ENCODE measurements around the gene FIBCD1.
"Not testable (repeated sequence)": the region's sequence is repeated elsewhere in the genome, so short reads cannot be mapped to it uniquely, and the experiment has no call there.

FIBCD1 gene

DNA sequence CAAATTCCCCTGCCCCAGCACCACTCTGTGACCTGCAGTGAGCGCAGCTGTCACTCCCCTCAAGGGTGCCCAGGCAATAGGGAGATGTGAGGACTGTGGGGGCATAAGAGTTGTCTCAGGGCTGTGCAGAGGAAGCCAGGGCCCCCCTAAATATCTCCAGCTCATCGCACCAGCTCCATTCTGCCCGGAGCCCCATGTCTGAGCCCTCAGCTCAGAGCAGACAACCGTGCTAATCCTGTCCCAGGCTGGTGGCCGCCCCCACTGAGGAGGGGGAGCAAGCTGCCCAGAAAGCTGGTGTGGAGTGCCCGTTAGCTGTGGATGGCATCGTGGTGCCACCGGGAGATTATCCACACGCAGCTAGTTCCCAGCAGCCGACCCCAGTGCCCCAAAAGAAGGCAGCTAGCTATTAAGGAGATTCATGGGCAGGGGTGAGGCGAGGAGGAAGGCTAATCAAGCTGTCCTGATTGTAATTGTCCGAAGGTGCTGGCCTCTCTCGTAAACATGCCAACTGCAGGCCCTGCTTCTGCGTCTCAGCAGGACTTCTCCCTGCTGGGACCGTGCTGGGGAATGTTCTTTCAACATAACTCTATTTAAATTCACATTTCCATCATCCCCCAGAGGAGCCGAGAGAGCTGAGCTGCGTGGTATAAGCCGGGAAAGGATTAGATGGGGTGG, 17.0 kb upstream of the FIBCD1 start:
- no peak overlapping the region for H3K4me3 ChIP-seq (ENCODE audit: low read depth in 1 of 5, low read length in 5 of 5)
- H3K9ac ChIP-seq (ENCODE audit: low read length in 5 of 5), result no peak overlapping the region
- no peaks in the 10 kb centered on the region for H3K9me3 ChIP-seq (ENCODE audit: control insufficient read depth in 5 of 5, low read length in 5 of 5)
- H3K27ac ChIP-seq (ENCODE audit: low read depth, low read length), result no peak overlapping the region
- H3K27me3 ChIP-seq (ENCODE audit: control insufficient read depth in 5 of 5, insufficient read depth in 4 of 5, low read length in 5 of 5), result peaks cover 13 to 23% (median 22%) of the 10 kb centered on the region in 5 donors
- no peaks in the 10 kb centered on the region for H3K4me1 ChIP-seq (ENCODE audit: control insufficient read depth in 5 of 5, insufficient read depth in 5 of 5, low read length in 5 of 5)
- H3K36me3 ChIP-seq (ENCODE audit: control insufficient read depth in 5 of 5, insufficient read depth in 5 of 5, low read length in 5 of 5), result no peaks in the 10 kb centered on the region

DNA sequence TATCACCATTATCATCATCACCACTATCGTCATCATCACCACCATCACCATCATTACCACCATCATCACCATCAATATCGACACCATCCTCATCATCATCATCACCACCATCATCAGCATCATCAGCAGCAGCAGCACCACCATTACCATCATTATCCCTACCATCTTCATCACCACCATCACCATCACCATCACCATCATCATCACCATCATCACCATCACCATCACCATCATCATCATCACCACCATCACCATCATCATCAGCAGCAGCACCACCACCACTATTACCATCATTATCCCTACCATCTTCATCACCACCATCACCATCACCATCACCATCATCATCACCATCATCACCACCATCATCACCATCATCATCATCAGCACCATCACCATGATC, 15.9 kb upstream of the FIBCD1 start:
- H3K9me3 ChIP-seq (ENCODE audit: control insufficient read depth in 5 of 5, low read length in 5 of 5); H3K4me3 ChIP-seq (ENCODE audit: low read depth in 1 of 5, low read length in 5 of 5); H3K27ac ChIP-seq (ENCODE audit: low read depth, low read length); H3K4me1 ChIP-seq (ENCODE audit: control insufficient read depth in 5 of 5, insufficient read depth in 5 of 5, low read length in 5 of 5); H3K36me3 ChIP-seq (ENCODE audit: control insufficient read depth in 5 of 5, insufficient read depth in 5 of 5, low read length in 5 of 5); H3K9ac ChIP-seq (ENCODE audit: low read length in 5 of 5): not testable (repeated sequence)
- peaks cover 16 to 29% (median 23%) of the 10 kb centered on the region in 5 donors for H3K27me3 ChIP-seq (ENCODE audit: control insufficient read depth in 5 of 5, insufficient read depth in 4 of 5, low read length in 5 of 5)

DNA sequence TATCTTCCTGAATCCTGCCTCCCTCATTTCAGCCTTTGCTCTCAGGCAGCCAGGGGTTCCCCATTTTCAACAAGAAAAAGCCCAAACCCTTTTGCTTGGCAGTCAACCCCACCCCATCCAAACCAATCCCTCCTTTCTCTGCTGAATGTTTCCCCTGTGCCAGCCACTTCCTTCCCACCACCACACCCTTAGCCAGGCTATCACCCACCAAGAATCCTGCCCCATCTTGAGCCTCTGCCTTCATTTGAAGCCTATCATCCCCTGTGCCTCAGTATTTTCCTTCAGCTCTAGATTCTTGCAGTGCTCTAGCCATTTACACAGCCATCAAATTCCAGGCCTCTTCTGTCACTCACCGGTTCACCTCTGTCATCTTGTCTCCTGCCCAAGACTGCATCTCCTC, 15.3 kb upstream of the FIBCD1 start:
- H3K27ac ChIP-seq (ENCODE audit: low read depth, low read length), result no peak overlapping the region
- no peak overlapping the region for H3K9ac ChIP-seq (ENCODE audit: low read length in 5 of 5)
- H3K4me1 ChIP-seq (ENCODE audit: control insufficient read depth in 5 of 5, insufficient read depth in 5 of 5, low read length in 5 of 5), result no peaks in the 10 kb centered on the region
- H3K9me3 ChIP-seq (ENCODE audit: control insufficient read depth in 5 of 5, low read length in 5 of 5), result peaks cover 5 to 9% (median 6%) of the 10 kb centered on the region in 5 donors
- peaks cover 16 to 34% (median 29%) of the 10 kb centered on the region in 5 donors for H3K27me3 ChIP-seq (ENCODE audit: control insufficient read depth in 5 of 5, insufficient read depth in 4 of 5, low read length in 5 of 5)
- H3K36me3 ChIP-seq (ENCODE audit: control insufficient read depth in 5 of 5, insufficient read depth in 5 of 5, low read length in 5 of 5), result no peaks in the 10 kb centered on the region
- no peak overlapping the region for H3K4me3 ChIP-seq (ENCODE audit: low read depth in 1 of 5, low read length in 5 of 5)

- Histone ChIP-seq H3K9ac (ENCODE audit: low read length in 5 of 5) (no peak overlapping the region), H3K27ac (ENCODE audit: low read depth, low read length) (no peak overlapping the region), H3K4me3 (ENCODE audit: low read depth in 1 of 5, low read length in 5 of 5) (no peak overlapping the region), H3K9me3 (ENCODE audit: control insufficient read depth in 5 of 5, low read length in 5 of 5) (peaks cover 5 to 9% (median 6%) of the 10 kb centered on the region in 5 donors), H3K27me3 (ENCODE audit: control insufficient read depth in 5 of 5, insufficient read depth in 4 of 5, low read length in 5 of 5) (peaks cover 11 to 43% (median 28%) of the 10 kb centered on the region in 5 donors), H3K4me1 (ENCODE audit: control insufficient read depth in 5 of 5, insufficient read depth in 5 of 5, low read length in 5 of 5) (no peaks in the 10 kb centered on the region), H3K36me3 (ENCODE audit: control insufficient read depth in 5 of 5, insufficient read depth in 5 of 5, low read length in 5 of 5) (no peaks in the 10 kb centered on the region)
These were observed 13.2 kb upstream of the FIBCD1 start for GRCh38 chr9:130952065-130952762.

DNA sequence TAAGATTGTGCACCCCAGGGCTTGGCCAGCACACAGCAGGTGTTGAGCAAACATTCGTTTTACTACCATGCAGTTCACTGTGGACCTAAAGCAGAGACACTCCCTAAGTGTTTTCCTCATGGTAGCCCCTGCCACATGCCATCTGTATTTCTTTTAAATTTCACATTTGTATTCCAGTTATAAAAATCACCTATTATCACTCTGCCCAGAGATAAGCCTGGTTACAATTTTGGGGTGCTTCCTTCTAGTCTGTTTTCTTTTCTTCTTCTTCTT, 10.9 kb upstream of the FIBCD1 start:
- peaks cover 4 to 31% (median 18%) of the 10 kb centered on the region in 5 donors for H3K27me3 ChIP-seq (ENCODE audit: control insufficient read depth in 5 of 5, insufficient read depth in 4 of 5, low read length in 5 of 5)
- H3K36me3 ChIP-seq (ENCODE audit: control insufficient read depth in 5 of 5, insufficient read depth in 5 of 5, low read length in 5 of 5), result no peaks in the 10 kb centered on the region

DNA sequence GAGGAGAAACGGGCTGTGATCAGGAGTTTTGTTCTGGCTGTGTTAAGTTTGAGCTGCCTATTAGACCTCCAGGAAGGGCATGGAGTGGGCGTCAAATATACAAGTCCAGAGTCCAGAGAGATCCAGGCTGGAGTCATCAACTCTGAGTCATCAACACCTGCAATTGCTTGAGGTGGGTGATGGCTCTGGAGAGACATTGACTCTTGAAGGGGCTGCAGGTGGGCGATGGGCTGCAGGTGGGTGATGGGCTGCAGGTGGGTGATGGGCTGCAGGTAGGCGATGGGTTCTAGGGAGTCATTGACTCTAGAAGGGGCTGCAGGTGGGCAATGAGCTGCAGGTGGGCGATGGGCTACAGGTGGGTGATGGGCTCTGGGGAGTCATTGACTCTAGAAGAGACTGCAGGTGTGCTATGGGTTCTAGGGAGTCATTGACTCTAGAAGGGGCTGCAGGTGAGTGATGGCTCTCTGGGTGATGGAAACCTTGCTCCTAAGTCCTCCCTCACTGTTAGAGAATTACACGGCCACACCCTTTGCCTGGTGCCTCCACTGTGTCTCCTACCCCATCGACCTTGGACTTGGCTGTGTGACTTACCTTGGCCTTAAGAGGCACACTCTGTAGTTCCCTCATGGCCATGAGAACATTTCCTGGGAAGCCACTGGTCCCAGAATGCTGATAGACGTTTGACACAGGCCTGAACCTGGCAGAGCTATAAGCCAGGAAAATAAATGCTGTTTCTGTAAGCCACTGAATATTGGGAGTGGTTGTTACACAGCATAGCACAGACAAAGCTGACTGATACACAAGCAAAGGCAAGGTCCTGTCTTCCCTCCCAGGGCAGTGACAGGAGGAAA, 10.4 kb upstream of the FIBCD1 start:
- peaks cover 4 to 31% (median 18%) of the 10 kb centered on the region in 5 donors for H3K27me3 ChIP-seq (ENCODE audit: control insufficient read depth in 5 of 5, insufficient read depth in 4 of 5, low read length in 5 of 5)
- H3K4me1 ChIP-seq (ENCODE audit: control insufficient read depth in 5 of 5, insufficient read depth in 5 of 5, low read length in 5 of 5), result no peaks in the 10 kb centered on the region
- H3K9me3 ChIP-seq (ENCODE audit: control insufficient read depth in 5 of 5, low read length in 5 of 5), result peaks cover 5 to 9% (median 6%) of the 10 kb centered on the region in 5 donors
- no peaks in the 10 kb centered on the region for H3K36me3 ChIP-seq (ENCODE audit: control insufficient read depth in 5 of 5, insufficient read depth in 5 of 5, low read length in 5 of 5)
- no peak overlapping the region for H3K27ac ChIP-seq (ENCODE audit: low read depth, low read length)
- H3K9ac ChIP-seq (ENCODE audit: low read length in 5 of 5), result no peak overlapping the region
- no peak overlapping the region for H3K4me3 ChIP-seq (ENCODE audit: low read depth in 1 of 5, low read length in 5 of 5)

More for the DNA sequence above, 10.9 kb upstream of the FIBCD1 start:
- Histone ChIP-seq H3K9me3 (ENCODE audit: control insufficient read depth in 5 of 5, low read length in 5 of 5) (peaks cover 5 to 9% (median 6%) of the 10 kb centered on the region in 5 donors), H3K4me1 (ENCODE audit: control insufficient read depth in 5 of 5, insufficient read depth in 5 of 5, low read length in 5 of 5) (no peaks in the 10 kb centered on the region), H3K9ac (ENCODE audit: low read length in 5 of 5) (no peak overlapping the region), H3K27ac (ENCODE audit: low read depth, low read length) (no peak overlapping the region), H3K4me3 (ENCODE audit: low read depth in 1 of 5, low read length in 5 of 5) (no peak overlapping the region)

- no peak overlapping the region for H3K9ac ChIP-seq (ENCODE audit: low read length in 5 of 5)
- H3K27me3 ChIP-seq (ENCODE audit: control insufficient read depth in 5 of 5, insufficient read depth in 4 of 5, low read length in 5 of 5), result peaks cover 6 to 33% (median 21%) of the 10 kb centered on the region in 5 donors
These were observed 9.2 kb upstream of the FIBCD1 start for GRCh38 chr9:130948266-130948665.

DNA sequence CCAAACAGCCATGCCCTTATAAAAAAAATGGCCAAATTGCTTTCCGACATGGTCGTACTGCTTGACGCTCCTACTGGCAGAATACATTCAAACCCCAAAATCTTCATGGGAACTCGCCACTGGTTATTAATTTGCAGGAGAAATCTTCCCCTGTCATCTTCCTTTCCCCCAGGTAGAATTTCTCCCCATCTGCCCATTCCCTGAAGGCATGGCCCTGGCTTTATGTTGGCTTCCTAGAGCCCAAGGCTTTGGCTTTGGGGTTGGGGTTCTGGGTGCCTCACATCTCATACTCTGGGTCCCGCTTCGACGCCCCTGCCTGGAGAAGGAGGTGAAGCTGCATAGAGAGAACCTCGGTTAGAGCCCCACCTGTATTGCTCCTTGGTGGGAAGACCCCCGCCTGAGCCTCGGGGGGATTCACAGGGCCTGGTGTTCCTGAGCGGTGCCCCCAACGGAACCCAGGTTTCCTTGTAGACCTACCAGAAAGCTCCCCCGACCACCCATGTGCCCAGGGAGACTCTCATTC, 8.6 kb upstream of the FIBCD1 start:
- H3K4me1 ChIP-seq (ENCODE audit: control insufficient read depth in 5 of 5, insufficient read depth in 5 of 5, low read length in 5 of 5), result no peaks in the 10 kb centered on the region
- no peak overlapping the region for H3K27ac ChIP-seq (ENCODE audit: low read depth, low read length)
- H3K4me3 ChIP-seq (ENCODE audit: low read depth in 1 of 5, low read length in 5 of 5), result no peak overlapping the region
- peaks cover 8 to 34% (median 24%) of the 10 kb centered on the region in 5 donors for H3K27me3 ChIP-seq (ENCODE audit: control insufficient read depth in 5 of 5, insufficient read depth in 4 of 5, low read length in 5 of 5)
- no peaks in the 10 kb centered on the region for H3K36me3 ChIP-seq (ENCODE audit: control insufficient read depth in 5 of 5, insufficient read depth in 5 of 5, low read length in 5 of 5)
- H3K9me3 ChIP-seq (ENCODE audit: control insufficient read depth in 5 of 5, low read length in 5 of 5), result peaks cover 5 to 9% (median 6%) of the 10 kb centered on the region in 5 donors
- H3K9ac ChIP-seq (ENCODE audit: low read length in 5 of 5), result no peak overlapping the region

More at GRCh38 chr9:130948266-130948665, 9.2 kb upstream of the FIBCD1 start:
- Histone ChIP-seq H3K4me1 (ENCODE audit: control insufficient read depth in 5 of 5, insufficient read depth in 5 of 5, low read length in 5 of 5) (no peaks in the 10 kb centered on the region), H3K27ac (ENCODE audit: low read depth, low read length) (no peak overlapping the region), H3K9me3 (ENCODE audit: control insufficient read depth in 5 of 5, low read length in 5 of 5) (peaks cover 5 to 9% (median 6%) of the 10 kb centered on the region in 5 donors), H3K36me3 (ENCODE audit: control insufficient read depth in 5 of 5, insufficient read depth in 5 of 5, low read length in 5 of 5) (no peaks in the 10 kb centered on the region), H3K4me3 (ENCODE audit: low read depth in 1 of 5, low read length in 5 of 5) (no peak overlapping the region)

DNA sequence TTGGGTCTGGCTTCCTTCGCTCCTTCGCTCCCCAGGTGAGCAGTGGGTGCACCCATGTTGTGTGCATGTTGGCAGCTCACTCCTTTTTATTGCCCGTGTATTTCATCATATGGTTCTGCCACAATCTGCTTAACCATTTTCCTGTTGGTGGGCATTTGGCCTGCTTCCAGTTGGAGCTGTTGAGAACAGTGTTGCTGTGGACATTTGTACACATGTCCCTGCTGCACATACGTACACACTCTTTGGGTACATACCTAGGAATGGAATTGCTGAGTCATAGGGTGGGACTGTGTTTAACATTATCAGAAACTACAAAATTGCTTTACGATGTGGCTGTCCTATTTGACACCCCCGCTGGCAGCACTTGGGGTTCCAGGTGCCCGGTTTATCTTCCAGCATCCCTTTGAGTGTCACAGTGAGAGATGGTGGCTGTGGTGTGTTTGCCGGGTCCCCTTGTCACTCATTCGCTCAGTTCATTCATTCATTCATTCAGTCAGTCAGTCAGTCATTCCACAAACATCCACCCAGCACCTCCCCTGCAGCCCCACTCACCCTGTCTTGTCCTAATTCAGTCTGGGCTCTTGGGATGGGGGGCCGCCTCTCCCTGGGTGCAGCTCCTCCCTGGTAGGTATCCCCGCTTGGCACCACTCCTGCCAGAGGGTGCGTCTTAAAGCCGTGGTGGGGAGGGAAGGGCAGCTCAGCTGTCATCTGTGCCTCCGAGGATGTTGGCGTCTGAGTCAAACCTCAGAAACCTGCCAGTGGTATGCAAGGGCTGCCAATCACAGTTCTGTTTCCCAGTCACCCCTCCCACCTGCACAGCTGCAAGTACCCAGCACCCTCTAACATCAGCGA, 7.9 kb upstream of the FIBCD1 start:
- Histone ChIP-seq H3K9me3 (ENCODE audit: control insufficient read depth in 5 of 5, low read length in 5 of 5) (peaks cover 5 to 9% (median 6%) of the 10 kb centered on the region in 5 donors), H3K4me3 (ENCODE audit: low read depth in 1 of 5, low read length in 5 of 5) (no peak overlapping the region), H3K9ac (ENCODE audit: low read length in 5 of 5) (no peak overlapping the region), H3K4me1 (ENCODE audit: control insufficient read depth in 5 of 5, insufficient read depth in 5 of 5, low read length in 5 of 5) (no peaks in the 10 kb centered on the region), H3K36me3 (ENCODE audit: control insufficient read depth in 5 of 5, insufficient read depth in 5 of 5, low read length in 5 of 5) (no peaks in the 10 kb centered on the region), H3K27ac (ENCODE audit: low read depth, low read length) (no peak overlapping the region), H3K27me3 (ENCODE audit: control insufficient read depth in 5 of 5, insufficient read depth in 4 of 5, low read length in 5 of 5) (peaks cover 12 to 38% (median 25%) of the 10 kb centered on the region in 5 donors)
